Esophagus muscularis mucosa (tissue), 3 donors: Measurements from ENCODE around the gene PRIMA1.

Experiments used
- CTCF ChIP-seq, 3 experiments: fragments of 200-600 bp in 2 of 3; fragments of 450-650 bp in 1 of 3; sonication (generic) in 2 of 3; IDR thresholded peaks; one replicate each; pipeline ENCODE4 v1.5.1; 2017 to 2019; ENCODE audit warnings: antibody characterized with exemption in 3 of 3, mild to moderate bottlenecking in 2 of 3, moderate library complexity in 1 of 3
- POLR2A ChIP-seq: fragments of 450-650 bp; IDR thresholded peaks from one replicate; pipeline ENCODE4 v1.6.1; 2017; ENCODE audit warnings: antibody characterized with exemption, moderate library complexity, mild to moderate bottlenecking, low read depth

GRCh38 chr14:93708311-93708734, 80.0 kb downstream of the PRIMA1 start:
- TF ChIP-seq POLR2A (no peak), CTCF (IDR thresholded peaks at IDR 0.05) (no peak)
